Measurements from ENCODE around the gene CLK2. TPM values are rescaled to one million over a fixed set of nuclear protein-coding genes. Genes with fewer than 3 reads are reported as not detected.
A peak's percentile ranks its signal among the peaks of the same experiment; 100 is the strongest.

Gene CLK2
- total and polyA plus RNA-seq, 9 of the 15 experiments (the other 6 are each of a cell fraction or from before 2014, with no cell fraction given) = 13.5 to 81.4 (median 39.6) TPM

DNA sequence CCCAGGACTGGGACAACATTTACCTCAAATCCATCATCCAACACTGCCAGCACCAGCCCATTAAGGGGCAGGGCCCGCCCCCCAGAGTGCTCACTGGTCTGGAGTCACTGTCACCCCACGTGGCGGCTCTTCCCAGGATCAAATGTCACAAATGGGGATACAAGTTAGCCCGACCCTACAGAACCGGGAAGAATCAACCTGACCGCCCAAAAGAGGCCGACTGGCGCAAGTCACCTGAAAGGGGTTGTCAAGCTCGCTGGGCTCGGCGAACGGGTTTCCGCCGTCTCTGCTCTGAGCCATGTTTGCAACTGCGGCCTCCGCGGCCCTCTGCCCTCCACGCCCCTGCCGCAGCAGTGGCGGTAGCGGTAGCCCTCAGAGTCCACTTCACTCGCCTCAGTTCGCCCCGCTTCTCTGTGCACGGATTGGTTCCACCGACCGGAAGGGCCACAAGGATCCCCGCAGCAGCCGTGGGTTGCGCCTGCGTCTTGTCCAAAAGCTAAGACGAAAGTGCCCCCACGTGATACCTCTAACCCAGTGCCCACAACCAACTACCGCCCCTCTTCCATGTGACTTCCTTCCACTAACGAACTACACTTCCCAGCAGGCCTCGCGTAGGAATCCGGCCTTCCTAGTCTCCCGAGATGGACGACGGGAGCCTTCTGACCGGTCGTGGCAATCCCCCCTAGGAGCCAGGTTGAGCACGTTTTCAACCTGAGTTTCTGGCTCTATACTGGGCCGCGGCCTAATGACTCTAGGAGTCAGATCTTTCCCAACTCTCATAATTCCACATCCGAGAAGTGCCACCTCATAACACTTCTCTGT is 11.2 kb downstream of the CLK2 start, which contains the start of gene SCAMP3 (continued):
- TF ChIP-seq, protein P1, sequence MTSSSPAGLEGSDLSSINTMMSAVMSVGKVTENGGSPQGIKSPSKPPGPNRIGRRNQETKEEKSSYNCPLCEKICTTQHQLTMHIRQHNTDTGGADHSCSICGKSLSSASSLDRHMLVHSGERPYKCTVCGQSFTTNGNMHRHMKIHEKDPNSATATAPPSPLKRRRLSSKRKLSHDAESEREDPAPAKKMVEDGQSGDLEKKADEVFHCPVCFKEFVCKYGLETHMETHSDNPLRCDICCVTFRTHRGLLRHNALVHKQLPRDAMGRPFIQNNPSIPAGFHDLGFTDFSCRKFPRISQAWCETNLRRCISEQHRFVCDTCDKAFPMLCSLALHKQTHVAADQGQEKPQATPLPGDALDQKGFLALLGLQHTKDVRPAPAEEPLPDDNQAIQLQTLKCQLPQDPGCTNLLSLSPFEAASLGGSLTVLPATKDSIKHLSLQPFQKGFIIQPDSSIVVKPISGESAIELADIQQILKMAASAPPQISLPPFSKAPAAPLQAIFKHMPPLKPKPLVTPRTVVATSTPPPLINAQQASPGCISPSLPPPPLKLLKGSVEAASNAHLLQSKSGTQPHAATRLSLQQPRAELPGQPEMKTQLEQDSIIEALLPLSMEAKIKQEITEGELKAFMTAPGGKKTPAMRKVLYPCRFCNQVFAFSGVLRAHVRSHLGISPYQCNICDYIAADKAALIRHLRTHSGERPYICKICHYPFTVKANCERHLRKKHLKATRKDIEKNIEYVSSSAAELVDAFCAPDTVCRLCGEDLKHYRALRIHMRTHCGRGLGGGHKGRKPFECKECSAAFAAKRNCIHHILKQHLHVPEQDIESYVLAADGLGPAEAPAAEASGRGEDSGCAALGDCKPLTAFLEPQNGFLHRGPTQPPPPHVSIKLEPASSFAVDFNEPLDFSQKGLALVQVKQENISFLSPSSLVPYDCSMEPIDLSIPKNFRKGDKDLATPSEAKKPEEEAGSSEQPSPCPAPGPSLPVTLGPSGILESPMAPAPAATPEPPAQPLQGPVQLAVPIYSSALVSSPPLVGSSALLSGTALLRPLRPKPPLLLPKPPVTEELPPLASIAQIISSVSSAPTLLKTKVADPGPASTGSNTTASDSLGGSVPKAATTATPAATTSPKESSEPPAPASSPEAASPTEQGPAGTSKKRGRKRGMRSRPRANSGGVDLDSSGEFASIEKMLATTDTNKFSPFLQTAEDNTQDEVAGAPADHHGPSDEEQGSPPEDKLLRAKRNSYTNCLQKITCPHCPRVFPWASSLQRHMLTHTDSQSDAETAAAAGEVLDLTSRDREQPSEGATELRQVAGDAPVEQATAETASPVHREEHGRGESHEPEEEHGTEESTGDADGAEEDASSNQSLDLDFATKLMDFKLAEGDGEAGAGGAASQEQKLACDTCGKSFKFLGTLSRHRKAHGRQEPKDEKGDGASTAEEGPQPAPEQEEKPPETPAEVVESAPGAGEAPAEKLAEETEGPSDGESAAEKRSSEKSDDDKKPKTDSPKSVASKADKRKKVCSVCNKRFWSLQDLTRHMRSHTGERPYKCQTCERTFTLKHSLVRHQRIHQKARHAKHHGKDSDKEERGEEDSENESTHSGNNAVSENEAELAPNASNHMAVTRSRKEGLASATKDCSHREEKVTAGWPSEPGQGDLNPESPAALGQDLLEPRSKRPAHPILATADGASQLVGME (CRISPR knock-in tag; IDR thresholded peaks at IDR 0.05) = peak; percentile 40; the same call in 1 of the 2 replicates
- TF ChIP-seq, protein P2, sequence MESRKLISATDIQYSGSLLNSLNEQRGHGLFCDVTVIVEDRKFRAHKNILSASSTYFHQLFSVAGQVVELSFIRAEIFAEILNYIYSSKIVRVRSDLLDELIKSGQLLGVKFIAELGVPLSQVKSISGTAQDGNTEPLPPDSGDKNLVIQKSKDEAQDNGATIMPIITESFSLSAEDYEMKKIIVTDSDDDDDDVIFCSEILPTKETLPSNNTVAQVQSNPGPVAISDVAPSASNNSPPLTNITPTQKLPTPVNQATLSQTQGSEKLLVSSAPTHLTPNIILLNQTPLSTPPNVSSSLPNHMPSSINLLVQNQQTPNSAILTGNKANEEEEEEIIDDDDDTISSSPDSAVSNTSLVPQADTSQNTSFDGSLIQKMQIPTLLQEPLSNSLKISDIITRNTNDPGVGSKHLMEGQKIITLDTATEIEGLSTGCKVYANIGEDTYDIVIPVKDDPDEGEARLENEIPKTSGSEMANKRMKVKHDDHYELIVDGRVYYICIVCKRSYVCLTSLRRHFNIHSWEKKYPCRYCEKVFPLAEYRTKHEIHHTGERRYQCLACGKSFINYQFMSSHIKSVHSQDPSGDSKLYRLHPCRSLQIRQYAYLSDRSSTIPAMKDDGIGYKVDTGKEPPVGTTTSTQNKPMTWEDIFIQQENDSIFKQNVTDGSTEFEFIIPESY (CRISPR knock-in tag; IDR thresholded peaks at IDR 0.05) = no peak
- TF ChIP-seq, protein P3, sequence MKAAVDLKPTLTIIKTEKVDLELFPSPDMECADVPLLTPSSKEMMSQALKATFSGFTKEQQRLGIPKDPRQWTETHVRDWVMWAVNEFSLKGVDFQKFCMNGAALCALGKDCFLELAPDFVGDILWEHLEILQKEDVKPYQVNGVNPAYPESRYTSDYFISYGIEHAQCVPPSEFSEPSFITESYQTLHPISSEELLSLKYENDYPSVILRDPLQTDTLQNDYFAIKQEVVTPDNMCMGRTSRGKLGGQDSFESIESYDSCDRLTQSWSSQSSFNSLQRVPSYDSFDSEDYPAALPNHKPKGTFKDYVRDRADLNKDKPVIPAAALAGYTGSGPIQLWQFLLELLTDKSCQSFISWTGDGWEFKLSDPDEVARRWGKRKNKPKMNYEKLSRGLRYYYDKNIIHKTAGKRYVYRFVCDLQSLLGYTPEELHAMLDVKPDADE (conservative IDR thresholded peaks at IDR 0.05; ENCODE audit: control insufficient read depth, low read depth, low read length) = peak; percentile 92
- TF ChIP-seq YY1 (IDR thresholded peaks at IDR 0.05; ENCODE audit: borderline replicate concordance in 1 of 3, control insufficient read depth in 1 of 3, extremely low read depth in 1 of 3, insufficient read depth in 3 of 3, insufficient read length in 1 of 3, insufficient replicate concordance in 2 of 3, low read depth in 1 of 3, low read length in 2 of 3) (peak in 2 of 3 experiments; percentile 52 to 61), ETV5 (CRISPR knock-in tag; IDR thresholded peaks at IDR 0.05; ENCODE audit: low read depth) (peak; percentile 81), CBX1 (IDR thresholded peaks at IDR 0.05; ENCODE audit: low read depth) (no peak; the same call in 1 of the 2 replicates), RCOR1 (IDR thresholded peaks at IDR 0.05; ENCODE audit: borderline replicate concordance in 1 of 2, low read depth in 2 of 2, low read length in 2 of 2) (0 out of 4 replicates have a peak, but pooled peaks of 1 of the 2 experiments have one; percentile 5), HDAC3 (IDR thresholded peaks at IDR 0.05; ENCODE audit: borderline replicate concordance, partially characterized antibody) (no peak), POLR2A (conservative IDR thresholded peaks at IDR 0.05) (peak; percentile 93), HDAC1 (IDR thresholded peaks at IDR 0.05) (peak; percentile 44 to 95; a peak in 3 of 4 replicates), ZNF175 (CRISPR knock-in tag; IDR thresholded peaks at IDR 0.05; ENCODE audit: low read depth) (no peak)
- TF ChIP-seq, protein P4, sequence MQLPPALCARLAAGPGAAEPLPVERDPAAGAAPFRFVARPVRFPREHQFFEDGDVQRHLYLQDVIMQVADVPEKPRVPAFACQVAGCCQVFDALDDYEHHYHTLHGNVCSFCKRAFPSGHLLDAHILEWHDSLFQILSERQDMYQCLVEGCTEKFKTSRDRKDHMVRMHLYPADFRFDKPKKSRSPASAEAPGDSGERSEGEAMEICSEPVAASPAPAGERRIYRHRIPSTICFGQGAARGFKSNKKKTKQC (CRISPR knock-in tag; IDR thresholded peaks at IDR 0.05) = peak; percentile 69; the same call in 1 of the 2 replicates
- TF ChIP-seq, protein P5, sequence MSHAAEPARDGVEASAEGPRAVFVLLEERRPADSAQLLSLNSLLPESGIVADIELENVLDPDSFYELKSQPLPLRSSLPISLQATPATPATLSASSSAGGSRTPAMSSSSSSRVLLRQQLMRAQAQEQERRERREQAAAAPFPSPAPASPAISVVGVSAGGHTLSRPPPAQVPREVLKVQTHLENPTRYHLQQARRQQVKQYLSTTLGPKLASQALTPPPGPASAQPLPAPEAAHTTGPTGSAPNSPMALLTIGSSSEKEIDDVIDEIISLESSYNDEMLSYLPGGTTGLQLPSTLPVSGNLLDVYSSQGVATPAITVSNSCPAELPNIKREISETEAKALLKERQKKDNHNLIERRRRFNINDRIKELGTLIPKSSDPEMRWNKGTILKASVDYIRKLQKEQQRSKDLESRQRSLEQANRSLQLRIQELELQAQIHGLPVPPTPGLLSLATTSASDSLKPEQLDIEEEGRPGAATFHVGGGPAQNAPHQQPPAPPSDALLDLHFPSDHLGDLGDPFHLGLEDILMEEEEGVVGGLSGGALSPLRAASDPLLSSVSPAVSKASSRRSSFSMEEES (CRISPR knock-in tag; IDR thresholded peaks at IDR 0.05) = peak; percentile 88
